IMR-90 (cell line): ENCODE measurements around the gene USP6NL. TPM values are rescaled to one million over a fixed set of nuclear protein-coding genes. Genes with fewer than 3 reads are reported as not detected.

Source experiments
- ATAC-seq: fragments of 200-7000 bp; cut with Tn5 transposase; 2 replicates; pipeline ENCODE4 v1.9.1; 2020; ENCODE audit warnings: low read depth, mild to moderate bottlenecking, moderate library complexity
- BruUV-seq: library from RNA; stranded (reverse); fragments of 400-500 nt; replicated peaks from 2 replicates; lab custom pipeline; 2021; lab: Mats Ljungman, UMichigan
- CTCF ChIA-PET: fragments of 300-600 bp; formaldehyde crosslinking; extraction: SDS; loops from one replicate; lab custom pipeline; 2021; ENCODE audit warnings: antibody characterized with exemption; lab: Yijun Ruan, JAX
- POLR2A ChIA-PET: fragments of 300-600 bp; sonication (Branson Sonifier 250); formaldehyde crosslinking; loops from one replicate; lab custom pipeline; 2022; ENCODE audit warnings: antibody characterized with exemption; ENCODE audit not compliant: unreplicated experiment; lab: Charles Lee
- DNase-seq: peaks from one replicate; pipeline ENCODE4 v3.0.0; 2013
- H2AFZ ChIP-seq: replicated peaks from 2 replicates; pipeline ENCODE3; 2013; ENCODE audit warnings: low read length, mild to moderate bottlenecking; ENCODE audit not compliant: poor library complexity
- H2AK5ac ChIP-seq: 2 replicates; pipeline ENCODE4 v1.6.1; 2013; ENCODE audit warnings: low read depth, low read length, inconsistent platforms
- H2AK9ac ChIP-seq: replicated peaks from 2 replicates; pipeline ENCODE3; 2013; ENCODE audit warnings: mild to moderate bottlenecking, low read depth, low read length, moderate library complexity; ENCODE audit not compliant: poor library complexity
- H2BK120ac ChIP-seq: 2 replicates; pipeline ENCODE4 v1.6.1; 2013; ENCODE audit warnings: low read depth, low read length, inconsistent platforms
- H2BK15ac ChIP-seq: 3 replicates; pipeline ENCODE4 v1.6.1; 2013; ENCODE audit warnings: low read depth, low read length, inconsistent platforms
- H2BK20ac ChIP-seq: 2 replicates; pipeline ENCODE4 v1.6.1; 2013; ENCODE audit warnings: low read depth, mild to moderate bottlenecking, inconsistent platforms, low read length, moderate library complexity
- H2BK5ac ChIP-seq: 2 replicates; pipeline ENCODE4 v1.6.1; 2013; ENCODE audit warnings: mild to moderate bottlenecking, low read depth, low read length, inconsistent platforms; ENCODE audit not compliant: poor library complexity, severe bottlenecking
- H3K14ac ChIP-seq: replicated peaks from 2 replicates; pipeline ENCODE4 v1.6.1; 2013; ENCODE audit warnings: low read depth, low read length, inconsistent platforms
- H3K18ac ChIP-seq: 2 replicates; pipeline ENCODE4 v1.6.1; 2013; ENCODE audit warnings: low read depth, low read length, control low read depth
- H3K23ac ChIP-seq: 2 replicates; pipeline ENCODE4 v1.6.1; 2013; ENCODE audit warnings: low read depth, low read length, inconsistent platforms
- H3K27ac ChIP-seq: 2 replicates; pipeline ENCODE4 v1.5.1; 2013; ENCODE audit warnings: mild to moderate bottlenecking, control low read depth, low read length; ENCODE audit not compliant: insufficient read depth
- H3K27me3 ChIP-seq: 2 replicates; pipeline ENCODE4 v1.6.1; 2013; ENCODE audit warnings: low read length; ENCODE audit not compliant: control insufficient read depth, insufficient read depth
- H3K36me3 ChIP-seq: 2 replicates; pipeline ENCODE4 v1.6.1; 2013; ENCODE audit warnings: low read length, mixed read lengths; ENCODE audit not compliant: control insufficient read depth, insufficient read depth
- H3K4ac ChIP-seq: 2 replicates; pipeline ENCODE4 v1.6.1; 2013; ENCODE audit warnings: low read depth, low read length, inconsistent platforms
- H3K4me1 ChIP-seq: 2 replicates; pipeline ENCODE4 v1.6.1; 2013; ENCODE audit warnings: low read length, mixed read lengths; ENCODE audit not compliant: control insufficient read depth, insufficient read depth
- H3K4me2 ChIP-seq: 2 replicates; pipeline ENCODE4 v1.6.1; 2013; ENCODE audit warnings: low read depth, mild to moderate bottlenecking, control low read depth, low read length, moderate library complexity
- H3K4me3 ChIP-seq: 2 replicates; pipeline ENCODE4 v1.5.1; 2013; ENCODE audit warnings: low read depth, mild to moderate bottlenecking, control low read depth, low read length, moderate library complexity; ENCODE audit not compliant: insufficient read depth
- H3K56ac ChIP-seq: 2 replicates; pipeline ENCODE4 v1.6.1; 2013; ENCODE audit warnings: low read length, inconsistent platforms; ENCODE audit not compliant: insufficient read depth; ENCODE audit errors: extremely low read depth
- H3K79me1 ChIP-seq, 2 experiments: 2 replicates each; pipeline ENCODE4 v1.6.1; 2013; ENCODE audit warnings: low read length in 2 of 2, inconsistent platforms in 1 of 2, low read depth in 1 of 2
- H3K9ac ChIP-seq: 2 replicates; pipeline ENCODE4 v1.6.1; 2013; ENCODE audit warnings: low read depth, low read length, control low read depth
- H3K9me1 ChIP-seq: 2 replicates; pipeline ENCODE4 v1.6.1; 2013; ENCODE audit warnings: low read length, inconsistent platforms; ENCODE audit not compliant: insufficient read depth
- H3K9me3 ChIP-seq: 2 replicates; pipeline ENCODE4 v1.6.1; 2013; ENCODE audit warnings: low read length; ENCODE audit not compliant: control insufficient read depth, insufficient read depth
- H4K20me1 ChIP-seq: 2 replicates; pipeline ENCODE4 v1.6.1; 2013; ENCODE audit warnings: low read length, inconsistent platforms; ENCODE audit not compliant: insufficient read depth
- H4K5ac ChIP-seq: 2 replicates; pipeline ENCODE4 v1.6.1; 2013; ENCODE audit warnings: mild to moderate bottlenecking, low read depth, low read length, control low read depth
- H4K8ac ChIP-seq, 2 experiments: 2 replicates each; pipeline ENCODE4 v1.6.1; 2013; ENCODE audit warnings: low read depth in 2 of 2, low read length in 2 of 2, control low read depth in 1 of 2, inconsistent platforms in 1 of 2
- H4K91ac ChIP-seq: 2 replicates; pipeline ENCODE4 v1.6.1; 2013; ENCODE audit warnings: low read depth, low read length, inconsistent platforms; ENCODE audit not compliant: insufficient read depth
- CHD1 ChIP-seq: IDR thresholded peaks from 2 replicates; pipeline ENCODE4 v1.6.1; 2012; ENCODE audit warnings: low read depth, low read length, improper control_type of control experiment
- MAFK ChIP-seq: IDR thresholded peaks from 2 replicates; pipeline ENCODE4 v1.6.1; 2012; ENCODE audit warnings: low read depth, low read length, improper control_type of control experiment
- NFE2L2 ChIP-seq: fragments of 150-350 bp; IDR thresholded peaks from 2 replicates; pipeline ENCODE4 v1.6.1; 2016; ENCODE audit warnings: low read depth, mild to moderate bottlenecking, low read length
- RCOR1 ChIP-seq: IDR thresholded peaks from 2 replicates; pipeline ENCODE4 v1.6.1; 2012; ENCODE audit warnings: mild to moderate bottlenecking, low read length, improper control_type of control experiment; ENCODE audit not compliant: insufficient replicate concordance
- RFX5 ChIP-seq: IDR thresholded peaks from 2 replicates; pipeline ENCODE4 v1.8.0; 2012; ENCODE audit warnings: low read depth, mild to moderate bottlenecking, low read length, moderate library complexity
- SMC3 ChIP-seq: fragments of 150-350 bp; IDR thresholded peaks from 2 replicates; pipeline ENCODE4 v1.6.1; 2016; ENCODE audit warnings: low read depth, mild to moderate bottlenecking, antibody characterized with exemption, low read length, moderate library complexity
- whole genome bisulfite sequencing, 2 experiments: methylation state at CpG; one replicate each; pipeline versions ENCODE4 v1.1.5 to v1.1.7; 2013; ENCODE audit warnings: missing lambda C conversion rate in 2 of 2; ENCODE audit not compliant: insufficient read length in 1 of 2; ENCODE audit errors: extremely low coverage in 2 of 2; 5-methylcytosine and 5-hydroxymethylcytosine counted together
- dilution Hi-C: fragments of 300-500 bp; cut with HindIII; formaldehyde crosslinking; loops from one replicate; pipeline ENCODE4 v1.14.3; 2018; ENCODE audit warnings: low sequenced_read_pairs; ENCODE audit not compliant: unreplicated experiment
- in situ Hi-C: fragments of 300-500 bp; cut with MboI; formaldehyde crosslinking; loops from 3 replicates; pipeline ENCODE4 v1.14.3; 2019; ENCODE audit warnings: low sequenced_read_pairs, inconsistent platforms, mixed read lengths
- intact Hi-C: fragments of 100-400 bp; cut with micrococcal nuclease; formaldehyde crosslinking; loops from 2 replicates; pipeline ENCODE4 v1.10.0; 2022
- polyA plus RNA-seq, 3 experiments: library from polyadenylated mRNA; depleted of rRNA; stranded (reverse); fragments of >200 nt; gene quantifications; 2 replicates each; pipeline ENCODE4 v1.2.3, GENCODE V29; 2012; ENCODE audit warnings: low replicate concordance in 1 of 3
- total RNA-seq: library from RNA; depleted of rRNA; stranded (reverse); fragments of >200 nt; gene quantifications from 2 replicates; pipeline ENCODE4 v1.2.3, GENCODE V29; 2012
- TF ChIP-seq, protein P1 (sequence below): fragments of 150-350 bp; IDR thresholded peaks from 2 replicates; pipeline ENCODE4 v1.6.1; 2017; ENCODE audit warnings: mild to moderate bottlenecking, antibody characterized with exemption, low read length, low read depth

Gene USP6NL
- total and polyA plus RNA-seq, 2 of the 4 experiments (the other 2 are of a cell fraction): 7.8 to 9.1 TPM

DNA sequence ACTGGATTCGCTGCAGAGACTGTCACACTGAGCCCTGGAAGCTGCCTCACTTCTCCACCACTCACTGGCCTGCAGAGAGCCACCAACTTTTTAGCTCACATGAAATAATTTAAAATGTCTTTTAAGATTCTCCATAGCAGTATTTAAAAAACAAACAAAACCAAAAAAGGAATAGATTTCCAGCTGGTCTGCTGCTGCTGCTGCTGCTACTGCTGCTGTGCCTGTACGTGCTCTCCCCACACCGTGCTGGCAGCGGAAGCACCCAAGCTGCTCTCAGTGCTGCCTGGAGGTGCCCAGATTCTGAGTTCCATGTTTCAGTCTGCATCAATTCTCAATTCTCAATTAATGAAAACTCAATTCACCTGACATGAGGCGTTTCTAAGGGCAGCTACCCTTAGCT is 146.0 kb downstream of the USP6NL start (continued):
- TF ChIP-seq, protein P1, sequence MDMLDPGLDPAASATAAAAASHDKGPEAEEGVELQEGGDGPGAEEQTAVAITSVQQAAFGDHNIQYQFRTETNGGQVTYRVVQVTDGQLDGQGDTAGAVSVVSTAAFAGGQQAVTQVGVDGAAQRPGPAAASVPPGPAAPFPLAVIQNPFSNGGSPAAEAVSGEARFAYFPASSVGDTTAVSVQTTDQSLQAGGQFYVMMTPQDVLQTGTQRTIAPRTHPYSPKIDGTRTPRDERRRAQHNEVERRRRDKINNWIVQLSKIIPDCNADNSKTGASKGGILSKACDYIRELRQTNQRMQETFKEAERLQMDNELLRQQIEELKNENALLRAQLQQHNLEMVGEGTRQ: no peak

DNA sequence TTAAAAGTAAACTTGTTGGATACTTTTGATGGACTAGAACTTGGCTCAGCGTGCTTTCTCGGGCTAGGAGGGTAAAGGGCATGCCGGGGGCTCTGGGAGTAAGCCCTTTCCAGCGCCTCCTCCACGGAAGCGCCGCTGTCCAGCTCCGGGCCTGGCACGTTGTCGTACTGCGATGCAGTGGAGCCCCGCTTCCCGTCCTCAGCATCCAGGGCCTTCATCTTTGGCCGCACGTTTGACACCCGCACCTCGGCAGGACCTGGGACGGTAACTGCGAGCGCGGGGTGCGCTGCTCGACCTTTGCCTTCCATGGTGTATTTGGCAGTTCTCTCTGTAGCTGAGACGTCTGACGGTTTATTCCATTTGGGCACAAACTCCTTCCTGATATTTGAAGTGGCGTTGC is 148.3 kb downstream of the USP6NL start:
- H3K79me1 ChIP-seq: no peaks in the 10 kb centered on the region; a peak in 1 of 4 replicates
- no peaks in the 10 kb centered on the region for H3K9me1 ChIP-seq
- H4K8ac ChIP-seq: no peak overlapping the region
- intact Hi-C loops: no loop called here
- H3K4me3 ChIP-seq: no peak overlapping the region
- H3K4me1 ChIP-seq: no peaks in the 10 kb centered on the region
- ATAC-seq (no peak), DNase-seq (no peak)
- no peak overlapping the region for H3K9ac ChIP-seq
- no peaks in the 10 kb centered on the region for H3K9me3 ChIP-seq
- ChIA-PET POLR2A (no interaction called here), CTCF (no interaction called here)
- dilution Hi-C loops: no loop called here
- no peak overlapping the region for H2BK20ac ChIP-seq
- no peak overlapping the region for H2BK120ac ChIP-seq
- H2AK9ac ChIP-seq: no peak overlapping the region
- no peak overlapping the region for H3K23ac ChIP-seq
- H4K91ac ChIP-seq: no peak overlapping the region
- H3K27ac ChIP-seq: no peak overlapping the region
- no peak overlapping the region for H2AFZ ChIP-seq
- H4K20me1 ChIP-seq: no peaks in the 10 kb centered on the region
- no peak overlapping the region for H2AK5ac ChIP-seq
- no peak overlapping the region for H3K4ac ChIP-seq
- TF ChIP-seq, protein P1: no peak
- TF ChIP-seq RFX5: no peak
- no peak for TF ChIP-seq SMC3
- TF ChIP-seq MAFK: no peak
- TF ChIP-seq NFE2L2: no peak
- no peak for TF ChIP-seq RCOR1
- no peak for TF ChIP-seq CHD1
- peaks cover 14% of the 10 kb centered on the region for H3K36me3 ChIP-seq
- no peak overlapping the region for H2BK15ac ChIP-seq
- no peak overlapping the region for H3K56ac ChIP-seq
- 86% methylated on average over 15 of the region's 26 CpGs; no CpG with 5 or more reads in 1 of the 2 experiments for WGBS, 2 experiments
- no peak overlapping the region for H3K14ac ChIP-seq
- in situ Hi-C loops: no loop called here
- no peak overlapping the region for H2BK5ac ChIP-seq
- no peak overlapping the region for H4K5ac ChIP-seq
- H3K27me3 ChIP-seq: no peaks in the 10 kb centered on the region
- BruUV-seq: no TSS peak
- no peak overlapping the region for H3K4me2 ChIP-seq
- H3K18ac ChIP-seq: no peak overlapping the region
